Smooth muscle cell (in vitro differentiated cells): ENCODE results near the gene TRIM9. TPM values are rescaled to one million over a fixed set of nuclear protein-coding genes. Genes with fewer than 3 reads are reported as not detected.

Experiments
- DNase-seq: peaks from one replicate; lab custom pipeline; 2025; ENCODE audit not compliant: unreplicated experiment; lab: John Stamatoyannopoulos, UW
- H2AFZ ChIP-seq: fragments of 200-600 bp; sonication (generic); 2 replicates; pipeline ENCODE4 v1.6.0; 2016; ENCODE audit warnings: antibody characterized with exemption, low read depth, mild to moderate bottlenecking
- H3F3A ChIP-seq: fragments of 200-600 bp; sonication (generic); 2 replicates; pipeline ENCODE4 v1.6.0; 2017; ENCODE audit warnings: antibody characterized with exemption, low read depth
- H3K27ac ChIP-seq: fragments of 200-600 bp; sonication (generic); 2 replicates; pipeline ENCODE4 v1.5.1; 2016; ENCODE audit warnings: low read depth, mild to moderate bottlenecking
- H3K27me3 ChIP-seq: fragments of 200-600 bp; sonication (generic); 2 replicates; pipeline ENCODE4 v1.6.1; 2016; ENCODE audit warnings: low read depth, mild to moderate bottlenecking
- H3K36me3 ChIP-seq: fragments of 200-600 bp; sonication (generic); 2 replicates; pipeline ENCODE4 v1.5.1; 2016; ENCODE audit warnings: low read depth
- H3K4me1 ChIP-seq: fragments of 200-600 bp; sonication (generic); 2 replicates; pipeline ENCODE4 v1.5.1; 2016; ENCODE audit warnings: low read depth
- H3K4me2 ChIP-seq: fragments of 200-600 bp; sonication (generic); 2 replicates; pipeline ENCODE4 v1.6.0; 2016; ENCODE audit warnings: mild to moderate bottlenecking
- H3K4me3 ChIP-seq: fragments of 200-600 bp; sonication (generic); 2 replicates; pipeline ENCODE4 v1.5.1; 2016; ENCODE audit warnings: mild to moderate bottlenecking
- H3K79me2 ChIP-seq: fragments of 200-600 bp; sonication (generic); 2 replicates; pipeline ENCODE4 v1.6.0; 2016; ENCODE audit warnings: low read depth, mild to moderate bottlenecking
- H3K9ac ChIP-seq: fragments of 200-600 bp; sonication (generic); 2 replicates; pipeline ENCODE4 v1.6.0; 2016; ENCODE audit warnings: low read depth
- H3K9me3 ChIP-seq: fragments of 200-600 bp; sonication (generic); replicated peaks from 2 replicates; pipeline ENCODE4 v1.5.1; 2016; ENCODE audit warnings: low read depth
- H4K20me1 ChIP-seq: fragments of 200-600 bp; sonication (generic); 2 replicates; pipeline ENCODE4 v1.6.0; 2016; ENCODE audit warnings: low read depth
- CTCF ChIP-seq: fragments of 200-600 bp; sonication (generic); IDR thresholded peaks from 2 replicates; pipeline ENCODE4 v1.5.1; 2017; ENCODE audit warnings: borderline replicate concordance, mild to moderate bottlenecking, antibody characterized with exemption; ENCODE audit not compliant: insufficient read depth, poor library complexity, severe bottlenecking
- WGBS: methylation state at CpG from one replicate; pipeline ENCODE4 v1.1.7; 2016; ENCODE audit warnings: low lambda C conversion rate; 5-methylcytosine and 5-hydroxymethylcytosine counted together
- polyA plus RNA-seq: library from polyadenylated mRNA; unstranded; fragments of >200 nt; fragmentation: Nextera tagmentation; extraction: Ambion mirVana; gene quantifications from 2 replicates; pipeline ENCODE4 v1.2.1, GENCODE V29; 2016
- total RNA-seq: library from RNA; depleted of rRNA; stranded (reverse); fragments of >200 nt; gene quantifications from 2 replicates; pipeline ENCODE4 v1.2.3, GENCODE V29; 2014

TRIM9 gene
- total RNA-seq (1.3 and 1.5 TPM in 2 replicates), polyA plus RNA-seq (0.19 and 0.57 TPM in 2 replicates)

DNA sequence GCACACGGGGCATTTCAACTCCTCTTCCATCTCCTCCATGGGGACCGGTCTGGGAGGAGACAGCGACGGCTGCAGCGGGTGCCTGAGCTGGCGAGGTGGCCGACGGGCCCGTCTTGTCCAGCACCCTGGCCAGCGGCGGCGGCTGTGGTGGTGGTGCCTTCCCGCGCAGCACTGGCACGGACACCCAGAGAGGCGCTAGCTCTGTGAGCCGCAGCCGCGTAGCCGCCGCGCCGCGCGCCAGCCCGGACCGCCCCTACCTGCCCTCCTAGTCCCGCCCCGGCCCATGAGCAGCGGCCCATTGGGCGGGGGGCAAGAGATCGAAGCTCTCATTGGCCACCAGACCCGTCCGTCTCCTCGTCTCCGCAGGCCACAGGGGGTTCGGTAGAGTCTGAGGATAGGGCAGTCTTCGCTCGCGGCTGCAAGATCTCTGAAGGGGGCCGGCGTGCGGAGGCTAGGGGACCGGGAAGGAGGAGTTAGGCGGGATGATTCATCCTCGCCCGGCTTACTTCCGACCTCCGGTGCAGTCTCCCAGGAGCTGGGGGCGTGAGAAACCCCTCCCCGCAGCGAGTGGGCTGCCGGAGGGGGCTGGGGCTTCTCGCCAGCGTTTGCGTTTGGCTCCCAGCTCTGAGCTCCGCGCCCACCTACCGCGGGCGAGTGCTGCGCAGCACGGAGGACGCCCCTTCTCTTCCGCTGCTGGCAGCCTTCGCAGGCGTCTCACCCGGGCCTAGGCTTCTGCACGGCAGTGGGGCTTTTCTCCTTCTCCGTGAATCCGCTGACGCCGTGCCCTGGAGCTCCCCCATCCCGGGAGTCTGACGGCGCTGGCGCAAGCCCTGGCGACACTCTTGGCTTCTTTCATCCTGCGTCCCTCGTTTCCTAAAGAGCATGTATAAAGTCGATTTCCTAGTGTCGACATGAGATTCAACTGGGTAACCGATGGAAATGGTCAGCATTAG, at the start of gene TRIM9:
TRIM9 (minus strand) TSS at position 205 of the 953 bp plus-strand sequence; CDS start at position 39, 166 bp downstream.
- Histone ChIP-seq H3K9me3 (no peaks in the 10 kb centered on the region), H3F3A (peaks cover 4% of the 10 kb centered on the region), H3K27ac (peak within 1 kb of the TSS; percentile 58), H3K4me2 (peak within 1 kb of the TSS; percentile 82), H3K4me1 (peaks cover 10% of the 10 kb centered on the region), H3K36me3 (no peaks in the 10 kb centered on the region), H2AFZ (peak within 1 kb of the TSS; percentile 92), H3K27me3 (peaks cover 44% of the 10 kb centered on the region), H3K9ac (peak within 1 kb of the TSS; percentile 52), H4K20me1 (no peaks in the 10 kb centered on the region), H3K79me2 (no peaks in the 10 kb centered on the region), H3K4me3 (peak within 1 kb of the TSS; percentile 59)
- no peak for TF ChIP-seq CTCF
- DNase-seq, result peak; percentile 77
- WGBS, result 1% methylated on average over 83 of the region's 83 CpGs

DNA sequence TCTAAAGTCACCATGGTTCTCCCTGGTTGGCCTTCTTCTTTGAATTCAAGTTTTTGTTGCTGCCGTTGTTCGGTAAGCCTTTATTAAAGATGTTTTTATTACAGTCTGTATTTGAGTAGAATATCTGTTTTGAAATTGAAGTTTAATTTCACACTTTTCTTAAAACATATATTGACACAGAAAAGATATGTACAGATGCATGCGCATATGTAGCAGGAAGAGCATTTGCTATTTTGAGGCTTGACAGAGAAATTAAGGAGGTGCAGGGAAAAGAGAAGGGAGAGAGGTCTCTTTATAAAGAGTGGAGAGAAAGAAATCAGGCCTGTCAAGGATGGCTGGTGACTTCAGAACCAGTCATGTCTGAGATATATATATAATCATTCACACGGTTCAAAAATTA, 46.0 kb upstream of the TRIM9 start:
- H3K4me3 ChIP-seq, result no peak overlapping the region
- H3K36me3 ChIP-seq, result no peaks in the 10 kb centered on the region
- H2AFZ ChIP-seq, result no peak overlapping the region
- no peak for TF ChIP-seq CTCF
- WGBS, result over 99% methylated on average over 4 of the region's 4 CpGs
- H3K9me3 ChIP-seq, result no peaks in the 10 kb centered on the region
- no peak for DNase-seq
- no peak overlapping the region for H3K4me2 ChIP-seq
- H3K27ac ChIP-seq, result no peak overlapping the region
- H3K9ac ChIP-seq, result no peak overlapping the region
- H3K79me2 ChIP-seq, result no peaks in the 10 kb centered on the region
- no peaks in the 10 kb centered on the region for H3F3A ChIP-seq
- no peaks in the 10 kb centered on the region for H4K20me1 ChIP-seq
- H3K27me3 ChIP-seq, result no peaks in the 10 kb centered on the region
- H3K4me1 ChIP-seq, result no peaks in the 10 kb centered on the region

GRCh38 chr14:51140338-51140737, 45.4 kb upstream of the TRIM9 start:
- 90% methylated on average over 5 of the region's 5 CpGs for WGBS
- no peaks in the 10 kb centered on the region for H3K27me3 ChIP-seq
- no peaks in the 10 kb centered on the region for H3K79me2 ChIP-seq
- no peak for TF ChIP-seq CTCF
- H3K4me1 ChIP-seq, result no peaks in the 10 kb centered on the region
- H3K36me3 ChIP-seq, result no peaks in the 10 kb centered on the region
- H3K9me3 ChIP-seq, result no peaks in the 10 kb centered on the region
- no peak overlapping the region for H3K9ac ChIP-seq
- H3F3A ChIP-seq, result no peaks in the 10 kb centered on the region
- H3K4me3 ChIP-seq, result no peak overlapping the region
- DNase-seq, result no peak
- H3K4me2 ChIP-seq, result no peak overlapping the region
- no peak overlapping the region for H3K27ac ChIP-seq
- H4K20me1 ChIP-seq, result no peaks in the 10 kb centered on the region
- H2AFZ ChIP-seq, result no peak overlapping the region
